HEK293 (cell line): ENCODE results near the gene NMD3.

Experiments
- CTCF ChIA-PET: fragments of 350-600 bp; formaldehyde crosslinking; extraction: SDS; loops from one replicate; lab custom pipeline; 2021; ENCODE audit warnings: antibody characterized with exemption; lab: Yijun Ruan, JAX
- POLR2A ChIA-PET: fragments of 300-600 bp; formaldehyde crosslinking; extraction: SDS; loops from one replicate; lab custom pipeline; 2020; ENCODE audit warnings: antibody characterized with exemption, inconsistent platforms; lab: Yijun Ruan, JAX
- H3K27ac ChIP-seq: fragments of 200-500 bp; sonication (Bioruptor generic); 2 replicates; pipeline ENCODE4 v1.5.1; 2014; ENCODE audit warnings: low read depth, low read length, control low read depth, inconsistent platforms; ENCODE audit errors: extremely low read depth
- H3K36me3 ChIP-seq, 2 experiments: fragments of 200-500 bp in 1 of 2; sonication (Bioruptor generic) in 1 of 2; 1 replicate in 1 of 2; 2 replicates in 1 of 2; pipeline ENCODE4 v1.5.1; 2014 to 2017; ENCODE audit warnings: inconsistent platforms in 2 of 2, low read length in 2 of 2; ENCODE audit not compliant: control insufficient read depth in 2 of 2, insufficient read depth in 1 of 2
- H3K4me1 ChIP-seq: fragments of 200-500 bp; sonication (Bioruptor generic); 2 replicates; pipeline ENCODE4 v1.5.1; 2014; ENCODE audit warnings: mild to moderate bottlenecking, low read length, inconsistent platforms; ENCODE audit not compliant: control insufficient read depth, insufficient read depth
- H3K4me3 ChIP-seq: 2 replicates; pipeline ENCODE4 v1.5.1; 2011; ENCODE audit warnings: low read depth, mild to moderate bottlenecking, control low read depth, low read length, moderate library complexity
- H3K9me3 ChIP-seq: fragments of 200-500 bp; sonication (Bioruptor generic); 2 replicates; pipeline ENCODE4 v1.5.1; 2014; ENCODE audit warnings: low read depth, low read length, inconsistent platforms; ENCODE audit not compliant: control insufficient read depth, insufficient read depth
- FEZF1 ChIP-seq: fragments of 450-650 bp; formaldehyde crosslinking; IDR thresholded peaks from 2 replicates; pipeline ENCODE4 v1.5.1; 2016; ENCODE audit warnings: missing biosample characterization, missing genetic modification characterization
- GFI1B ChIP-seq: fragments of 450-650 bp; formaldehyde crosslinking; IDR thresholded peaks from 2 replicates; pipeline ENCODE4 v1.5.1; 2016; ENCODE audit warnings: missing biosample characterization, missing genetic modification characterization
- GLI4 ChIP-seq: fragments of 450-650 bp; formaldehyde crosslinking; IDR thresholded peaks from 2 replicates; pipeline ENCODE4 v1.5.1; 2016; ENCODE audit warnings: missing biosample characterization, missing genetic modification characterization
- GLIS2 ChIP-seq: fragments of 450-650 bp; formaldehyde crosslinking; IDR thresholded peaks from 2 replicates; pipeline ENCODE4 v1.5.1; 2016; ENCODE audit warnings: missing biosample characterization, missing genetic modification characterization
- SCRT1 ChIP-seq: fragments of 450-650 bp; formaldehyde crosslinking; IDR thresholded peaks from 2 replicates; pipeline ENCODE4 v1.5.1; 2016; ENCODE audit warnings: missing biosample characterization, missing genetic modification characterization, borderline replicate concordance
- SCRT2 ChIP-seq: fragments of 450-650 bp; formaldehyde crosslinking; IDR thresholded peaks from 2 replicates; pipeline ENCODE4 v1.5.1; 2016; ENCODE audit warnings: missing biosample characterization, missing genetic modification characterization
- SETDB1 ChIP-seq: IDR thresholded peaks from one replicate; pipeline ENCODE4 v1.6.1; 2017; ENCODE audit warnings: mild to moderate bottlenecking, low read length, moderate library complexity, mixed read lengths; ENCODE audit not compliant: insufficient read length
- ZIC2 ChIP-seq: fragments of 450-650 bp; formaldehyde crosslinking; IDR thresholded peaks from 2 replicates; pipeline ENCODE4 v1.5.1; 2016; ENCODE audit warnings: missing biosample characterization, missing genetic modification characterization
- ZNF202 ChIP-seq: fragments of 450-650 bp; formaldehyde crosslinking; IDR thresholded peaks from 2 replicates; pipeline ENCODE4 v1.5.1; 2016; ENCODE audit warnings: missing biosample characterization, missing genetic modification characterization, borderline replicate concordance
- ZNF24 ChIP-seq: fragments of 450-650 bp; formaldehyde crosslinking; IDR thresholded peaks from 2 replicates; pipeline ENCODE4 v1.5.1; 2016; ENCODE audit warnings: missing biosample characterization, missing genetic modification characterization
- ZNF302 ChIP-seq: fragments of 450-650 bp; formaldehyde crosslinking; IDR thresholded peaks from 2 replicates; pipeline ENCODE4 v1.5.1; 2016; ENCODE audit warnings: missing biosample characterization, missing genetic modification characterization, low read depth
- ZNF366 ChIP-seq: fragments of 450-650 bp; formaldehyde crosslinking; conservative IDR thresholded peaks from 2 replicates; pipeline ENCODE4 v1.5.1; 2016; ENCODE audit warnings: missing biosample characterization, missing genetic modification characterization
- ZNF416 ChIP-seq: fragments of 450-650 bp; formaldehyde crosslinking; IDR thresholded peaks from 2 replicates; pipeline ENCODE4 v1.5.1; 2016; ENCODE audit warnings: missing biosample characterization, missing genetic modification characterization
- ZNF529 ChIP-seq: fragments of 450-650 bp; formaldehyde crosslinking; IDR thresholded peaks from 2 replicates; pipeline ENCODE4 v1.5.1; 2017; ENCODE audit warnings: missing genetic modification characterization, missing biosample characterization; ENCODE audit not compliant: insufficient replicate concordance
- ZNF530 ChIP-seq: fragments of 450-650 bp; formaldehyde crosslinking; IDR thresholded peaks from 2 replicates; pipeline ENCODE4 v1.5.1; 2016; ENCODE audit warnings: low read depth, missing biosample characterization, missing genetic modification characterization
- ZNF558 ChIP-seq: fragments of 450-650 bp; formaldehyde crosslinking; IDR thresholded peaks from 2 replicates; pipeline ENCODE4 v1.5.1; 2016; ENCODE audit warnings: missing biosample characterization, missing genetic modification characterization
- ZNF596 ChIP-seq: fragments of 450-650 bp; IDR thresholded peaks from 2 replicates; pipeline ENCODE4 v1.5.0; 2018; ENCODE audit warnings: missing biosample characterization, mild to moderate bottlenecking, missing genetic modification characterization, moderate library complexity
- ZNF629 ChIP-seq: fragments of 450-650 bp; formaldehyde crosslinking; IDR thresholded peaks from 2 replicates; pipeline ENCODE4 v1.5.1; 2017; ENCODE audit warnings: missing biosample characterization, missing genetic modification characterization
- ZNF677 ChIP-seq: fragments of 450-650 bp; IDR thresholded peaks from 2 replicates; pipeline ENCODE4 v1.5.0; 2018; ENCODE audit warnings: missing biosample characterization, mild to moderate bottlenecking, missing genetic modification characterization, moderate library complexity
- ZNF785 ChIP-seq: fragments of 450-650 bp; formaldehyde crosslinking; IDR thresholded peaks from 2 replicates; pipeline ENCODE4 v1.5.1; 2016; ENCODE audit warnings: missing biosample characterization, missing genetic modification characterization
- TF ChIP-seq, protein P1 (sequence below): fragments of 450-650 bp; formaldehyde crosslinking; optimal IDR thresholded peaks from 2 replicates; pipeline ENCODE3; 2016; ENCODE audit warnings: missing biosample characterization, mild to moderate bottlenecking, missing genetic modification characterization
- TF ChIP-seq, protein P2 (sequence below): fragments of 450-650 bp; formaldehyde crosslinking; IDR thresholded peaks from 2 replicates; pipeline ENCODE4 v1.5.1; 2016; ENCODE audit warnings: missing biosample characterization, missing genetic modification characterization
- TF ChIP-seq, protein P3 (sequence below): fragments of 450-650 bp; formaldehyde crosslinking; IDR thresholded peaks from 2 replicates; pipeline ENCODE4 v1.5.1; 2017; ENCODE audit warnings: missing biosample characterization, missing genetic modification characterization
- TF ChIP-seq, protein P4 (sequence below): fragments of 450-650 bp; formaldehyde crosslinking; IDR thresholded peaks from 2 replicates; pipeline ENCODE4 v1.5.1; 2016; ENCODE audit warnings: missing biosample characterization, missing genetic modification characterization, borderline replicate concordance
- TF ChIP-seq, protein P5 (sequence below): fragments of 450-650 bp; formaldehyde crosslinking; IDR thresholded peaks from 2 replicates; pipeline ENCODE4 v1.5.1; 2017; ENCODE audit warnings: missing biosample characterization, missing genetic modification characterization
- TF ChIP-seq, protein P6 (sequence below): fragments of 450-650 bp; formaldehyde crosslinking; IDR thresholded peaks from 2 replicates; pipeline ENCODE4 v1.5.1; 2016; ENCODE audit warnings: missing biosample characterization, missing genetic modification characterization

The NMD3 gene

DNA sequence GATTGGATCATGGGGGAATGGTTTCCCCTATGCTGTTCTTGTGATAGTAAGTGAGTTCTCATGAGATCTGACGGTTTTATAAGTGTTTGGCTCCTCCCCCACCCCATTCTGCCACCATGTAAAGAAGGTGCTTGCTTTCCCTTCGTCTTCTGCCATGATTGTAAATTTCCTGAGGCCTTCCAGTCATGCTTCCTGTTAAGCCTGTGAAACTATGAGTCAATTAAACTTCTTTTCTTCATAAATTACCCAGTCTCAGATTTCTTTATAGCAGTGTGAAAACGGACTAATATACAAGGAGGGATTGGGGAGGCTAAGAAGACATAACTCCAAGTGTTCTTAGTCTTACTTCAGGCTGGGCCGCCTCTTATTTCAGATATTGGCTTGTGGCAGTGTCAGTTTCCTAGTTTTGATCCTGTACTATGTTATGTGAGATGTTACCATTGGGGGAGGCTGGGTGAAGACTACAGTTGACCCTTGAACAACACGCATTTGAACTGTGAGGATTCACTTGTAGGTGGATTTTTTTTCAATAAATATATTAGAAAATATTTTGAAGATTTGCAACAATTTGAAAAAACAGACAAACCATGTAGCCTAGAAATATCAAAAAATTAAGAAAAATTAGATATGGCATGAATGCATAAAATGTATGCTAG, 44.9 kb downstream of the NMD3 start:
- Histone ChIP-seq H3K4me1 (no peaks in the 10 kb centered on the region), H3K36me3 (peaks cover 0 to 9% of the 10 kb centered on the region in 2 experiments; a peak in 1 of 3 replicates), H3K27ac (no peak overlapping the region), H3K4me3 (no peak overlapping the region), H3K9me3 (no peaks in the 10 kb centered on the region)
- TF ChIP-seq ZNF416 (tag by site-specific recombination) = no peak
- TF ChIP-seq ZNF529 (tag by site-specific recombination) = peak; percentile 94
- TF ChIP-seq, protein P1, sequence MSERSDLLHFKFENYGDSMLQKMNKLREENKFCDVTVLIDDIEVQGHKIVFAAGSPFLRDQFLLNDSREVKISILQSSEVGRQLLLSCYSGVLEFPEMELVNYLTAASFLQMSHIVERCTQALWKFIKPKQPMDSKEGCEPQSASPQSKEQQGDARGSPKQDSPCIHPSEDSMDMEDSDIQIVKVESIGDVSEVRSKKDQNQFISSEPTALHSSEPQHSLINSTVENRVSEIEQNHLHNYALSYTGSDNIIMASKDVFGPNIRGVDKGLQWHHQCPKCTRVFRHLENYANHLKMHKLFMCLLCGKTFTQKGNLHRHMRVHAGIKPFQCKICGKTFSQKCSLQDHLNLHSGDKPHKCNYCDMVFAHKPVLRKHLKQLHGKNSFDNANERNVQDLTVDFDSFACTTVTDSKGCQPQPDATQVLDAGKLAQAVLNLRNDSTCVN (tag by site-specific recombination) = no peak
- ChIA-PET POLR2A (no interaction called here), CTCF (interaction anchor here (0.8 to 1.2 kb wide), 2 partner anchors 9 kb away, joined by 5 to 7 read pairs; no protein-coding TSS in a partner anchor)

DNA sequence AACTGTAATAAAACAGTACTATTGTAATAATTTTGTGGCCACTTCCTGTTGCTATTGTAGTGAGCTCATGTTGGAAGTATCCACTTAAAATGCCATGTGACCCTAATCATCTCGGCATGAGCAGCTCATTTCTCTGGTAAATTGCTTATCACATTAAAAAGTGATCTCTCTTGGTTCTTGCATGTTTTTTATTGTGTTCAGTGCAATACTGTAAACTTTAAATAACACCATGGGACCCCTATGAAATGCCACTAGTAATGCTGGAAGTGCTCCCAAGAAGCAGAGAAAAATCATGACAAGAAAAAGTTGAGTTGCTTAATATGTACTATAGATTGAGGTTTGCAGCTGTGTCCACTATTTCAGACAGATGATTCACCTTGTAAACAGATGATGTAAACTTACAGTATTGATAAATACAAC, 45.6 kb downstream of the NMD3 start:
- Histone ChIP-seq H3K36me3 (peaks cover 0 to 11% of the 10 kb centered on the region in 2 experiments; a peak in 1 of 3 replicates), H3K9me3 (no peaks in the 10 kb centered on the region), H3K4me3 (no peak overlapping the region), H3K27ac (no peak overlapping the region), H3K4me1 (no peaks in the 10 kb centered on the region)
- POLR2A ChIA-PET = no interaction called here
- CTCF ChIA-PET = interaction anchor here (0.8 to 1.1 kb wide), 2 partner anchors 8 to 156 kb away, joined by 3 to 5 read pairs; no protein-coding TSS in a partner anchor
- TF ChIP-seq SETDB1 (no peak), FEZF1 (peak; percentile 25; the same call in 1 of the 2 replicates), ZNF677 (tag by site-specific recombination) (no peak), SCRT2 (peak; percentile 55; the same call in 1 of the 2 replicates), ZNF558 (tag by site-specific recombination) (0 out of 2 replicates have a peak, but pooled peaks have one; percentile 35), GLI4 (tag by site-specific recombination) (no peak), ZNF302 (tag by site-specific recombination) (no peak), SCRT1 (no peak), ZNF366 (peak; percentile 72), GLIS2 (tag by site-specific recombination) (no peak), ZNF202 (tag by site-specific recombination) (no peak), ZIC2 (peak; percentile 33; the same call in 1 of the 2 replicates), ZNF596 (no peak), ZNF24 (no peak), GFI1B (no peak), ZNF785 (tag by site-specific recombination) (no peak), ZNF629 (tag by site-specific recombination) (0 out of 2 replicates have a peak, but pooled peaks have one; percentile 22), ZNF530 (tag by site-specific recombination) (no peak)
- TF ChIP-seq, protein P2, sequence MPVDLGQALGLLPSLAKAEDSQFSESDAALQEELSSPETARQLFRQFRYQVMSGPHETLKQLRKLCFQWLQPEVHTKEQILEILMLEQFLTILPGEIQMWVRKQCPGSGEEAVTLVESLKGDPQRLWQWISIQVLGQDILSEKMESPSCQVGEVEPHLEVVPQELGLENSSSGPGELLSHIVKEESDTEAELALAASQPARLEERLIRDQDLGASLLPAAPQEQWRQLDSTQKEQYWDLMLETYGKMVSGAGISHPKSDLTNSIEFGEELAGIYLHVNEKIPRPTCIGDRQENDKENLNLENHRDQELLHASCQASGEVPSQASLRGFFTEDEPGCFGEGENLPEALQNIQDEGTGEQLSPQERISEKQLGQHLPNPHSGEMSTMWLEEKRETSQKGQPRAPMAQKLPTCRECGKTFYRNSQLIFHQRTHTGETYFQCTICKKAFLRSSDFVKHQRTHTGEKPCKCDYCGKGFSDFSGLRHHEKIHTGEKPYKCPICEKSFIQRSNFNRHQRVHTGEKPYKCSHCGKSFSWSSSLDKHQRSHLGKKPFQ (tag by site-specific recombination) = no peak
- TF ChIP-seq, protein P3, sequence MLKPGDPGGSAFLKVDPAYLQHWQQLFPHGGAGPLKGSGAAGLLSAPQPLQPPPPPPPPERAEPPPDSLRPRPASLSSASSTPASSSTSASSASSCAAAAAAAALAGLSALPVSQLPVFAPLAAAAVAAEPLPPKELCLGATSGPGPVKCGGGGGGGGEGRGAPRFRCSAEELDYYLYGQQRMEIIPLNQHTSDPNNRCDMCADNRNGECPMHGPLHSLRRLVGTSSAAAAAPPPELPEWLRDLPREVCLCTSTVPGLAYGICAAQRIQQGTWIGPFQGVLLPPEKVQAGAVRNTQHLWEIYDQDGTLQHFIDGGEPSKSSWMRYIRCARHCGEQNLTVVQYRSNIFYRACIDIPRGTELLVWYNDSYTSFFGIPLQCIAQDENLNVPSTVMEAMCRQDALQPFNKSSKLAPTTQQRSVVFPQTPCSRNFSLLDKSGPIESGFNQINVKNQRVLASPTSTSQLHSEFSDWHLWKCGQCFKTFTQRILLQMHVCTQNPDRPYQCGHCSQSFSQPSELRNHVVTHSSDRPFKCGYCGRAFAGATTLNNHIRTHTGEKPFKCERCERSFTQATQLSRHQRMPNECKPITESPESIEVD (tag by site-specific recombination) = peak; percentile 53; the same call in 1 of the 2 replicates
- TF ChIP-seq, protein P4, sequence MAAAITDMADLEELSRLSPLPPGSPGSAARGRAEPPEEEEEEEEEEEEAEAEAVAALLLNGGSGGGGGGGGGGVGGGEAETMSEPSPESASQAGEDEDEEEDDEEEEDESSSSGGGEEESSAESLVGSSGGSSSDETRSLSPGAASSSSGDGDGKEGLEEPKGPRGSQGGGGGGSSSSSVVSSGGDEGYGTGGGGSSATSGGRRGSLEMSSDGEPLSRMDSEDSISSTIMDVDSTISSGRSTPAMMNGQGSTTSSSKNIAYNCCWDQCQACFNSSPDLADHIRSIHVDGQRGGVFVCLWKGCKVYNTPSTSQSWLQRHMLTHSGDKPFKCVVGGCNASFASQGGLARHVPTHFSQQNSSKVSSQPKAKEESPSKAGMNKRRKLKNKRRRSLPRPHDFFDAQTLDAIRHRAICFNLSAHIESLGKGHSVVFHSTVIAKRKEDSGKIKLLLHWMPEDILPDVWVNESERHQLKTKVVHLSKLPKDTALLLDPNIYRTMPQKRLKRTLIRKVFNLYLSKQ (tag by site-specific recombination) = no peak
- TF ChIP-seq, protein P5, sequence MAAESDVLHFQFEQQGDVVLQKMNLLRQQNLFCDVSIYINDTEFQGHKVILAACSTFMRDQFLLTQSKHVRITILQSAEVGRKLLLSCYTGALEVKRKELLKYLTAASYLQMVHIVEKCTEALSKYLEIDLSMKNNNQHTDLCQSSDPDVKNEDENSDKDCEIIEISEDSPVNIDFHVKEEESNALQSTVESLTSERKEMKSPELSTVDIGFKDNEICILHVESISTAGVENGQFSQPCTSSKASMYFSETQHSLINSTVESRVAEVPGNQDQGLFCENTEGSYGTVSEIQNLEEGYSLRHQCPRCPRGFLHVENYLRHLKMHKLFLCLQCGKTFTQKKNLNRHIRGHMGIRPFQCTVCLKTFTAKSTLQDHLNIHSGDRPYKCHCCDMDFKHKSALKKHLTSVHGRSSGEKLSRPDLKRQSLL (tag by site-specific recombination) = no peak
- TF ChIP-seq, protein P6, sequence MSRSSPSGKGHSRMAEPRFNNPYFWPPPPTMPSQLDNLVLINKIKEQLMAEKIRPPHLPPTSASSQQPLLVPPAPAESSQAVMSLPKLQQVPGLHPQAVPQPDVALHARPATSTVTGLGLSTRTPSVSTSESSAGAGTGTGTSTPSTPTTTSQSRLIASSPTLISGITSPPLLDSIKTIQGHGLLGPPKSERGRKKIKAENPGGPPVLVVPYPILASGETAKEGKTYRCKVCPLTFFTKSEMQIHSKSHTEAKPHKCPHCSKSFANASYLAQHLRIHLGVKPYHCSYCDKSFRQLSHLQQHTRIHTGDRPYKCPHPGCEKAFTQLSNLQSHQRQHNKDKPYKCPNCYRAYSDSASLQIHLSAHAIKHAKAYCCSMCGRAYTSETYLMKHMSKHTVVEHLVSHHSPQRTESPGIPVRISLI (tag by site-specific recombination) = peak; percentile 17; the same call in 1 of the 2 replicates
